ENCODE measurements around the gene CNTRL. TPM values are rescaled to one million over a fixed set of nuclear protein-coding genes. Genes with fewer than 3 reads are reported as not detected.
"Not testable (repeated sequence)": the region's sequence is repeated elsewhere in the genome, so short reads cannot be mapped to it uniquely, and the experiment has no call there.

CNTRL gene
- total RNA-seq, 1 experiment from 2014 or later, result 11.6 TPM

DNA sequence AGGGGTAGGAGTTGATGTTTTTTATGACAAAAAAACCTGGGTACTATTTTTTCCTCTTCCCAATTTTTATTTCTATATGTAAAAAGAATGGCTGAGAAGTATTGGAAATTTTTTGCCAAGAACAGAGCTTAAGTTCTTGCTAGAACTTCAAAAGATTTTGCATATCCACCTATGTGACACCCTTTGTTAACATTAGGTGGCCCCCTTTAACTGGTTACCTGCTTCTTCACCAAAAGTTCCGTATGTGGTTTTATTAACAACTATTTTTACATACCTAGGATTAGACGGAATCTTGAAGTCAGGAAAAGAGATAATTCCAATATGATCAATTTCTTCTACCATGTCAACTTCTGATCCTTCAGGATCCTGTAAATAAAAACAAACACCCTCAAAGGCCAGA is 40.2 kb upstream of the CNTRL start:
- Histone ChIP-seq H3K79me2 (ENCODE audit: insufficient read depth, low read length) (no peaks in the 10 kb centered on the region), H3K56ac (ENCODE audit: insufficient read length, low read depth, low read length) (no peak overlapping the region), H4K91ac (ENCODE audit: insufficient read length, low read depth, low read length) (no peak overlapping the region), H2BK120ac (ENCODE audit: low read depth, low read length, poor library complexity, severe bottlenecking) (no peak overlapping the region), H3K23ac (ENCODE audit: insufficient read length, low read depth, low read length) (no peak overlapping the region), H3K18ac (ENCODE audit: insufficient read length, low read depth, low read length) (no peak overlapping the region), H3K9me3 (ENCODE audit: control insufficient read depth, low read depth, low read length) (no peaks in the 10 kb centered on the region), H3K9ac (ENCODE audit: extremely low read depth, insufficient read length, low read length) (no peak overlapping the region), H2BK5ac (ENCODE audit: insufficient read length, low read length) (no peak overlapping the region), H4K20me1 (ENCODE audit: control insufficient read depth, insufficient read depth, insufficient read length) (no peaks in the 10 kb centered on the region), H3K23me2 (ENCODE audit: insufficient read length, low read depth, low read length, poor library complexity, severe bottlenecking) (no peaks in the 10 kb centered on the region), H2AFZ (ENCODE audit: low read length) (no peak overlapping the region), H3K4me1 (ENCODE audit: insufficient read depth, low read length) (no peaks in the 10 kb centered on the region), H3K27me3 (ENCODE audit: insufficient read depth, low read length) (no peaks in the 10 kb centered on the region), H3K4ac (ENCODE audit: low read depth, low read length) (no peak overlapping the region), H3K14ac (ENCODE audit: insufficient read depth, low read length) (no peak overlapping the region), H4K5ac (ENCODE audit: insufficient read length, low read depth, low read length) (no peak overlapping the region), H2BK20ac (ENCODE audit: low read depth, low read length, poor library complexity, severe bottlenecking) (no peak overlapping the region), H3K79me1 (ENCODE audit: insufficient read depth, low read depth, low read length, poor library complexity, severe bottlenecking) (no peaks in the 10 kb centered on the region), H2BK15ac (ENCODE audit: low read depth, low read length) (no peak overlapping the region), H2BK12ac (ENCODE audit: insufficient read length, low read depth, low read length) (no peak overlapping the region), H4K8ac (replicated peaks; ENCODE audit: insufficient read length, low read depth, low read length) (no peak overlapping the region), H3K4me2 (ENCODE audit: insufficient read depth, insufficient read length, low read length) (no peak overlapping the region), H3K27ac (ENCODE audit: insufficient read length, low read depth, low read length) (no peak overlapping the region), H2AK5ac (ENCODE audit: insufficient read length, low read length) (no peak overlapping the region), H3T11ph (ENCODE audit: low read length) (no peak overlapping the region)
- no peak for DNase-seq
- Mint-ChIP-seq H3K27me3 (ENCODE audit: low read depth) (peaks cover 9% of the 10 kb centered on the region), H3K36me3 (ENCODE audit: insufficient read depth in 1 of 3, low read depth in 3 of 3) (no peaks in the 10 kb centered on the region), H3K4me1 (no peaks in the 10 kb centered on the region), H3K27ac (no peak overlapping the region), H3K4me3 (no peak overlapping the region), H3K9me3 (no peaks in the 10 kb centered on the region)
- TF ChIP-seq, protein P1, sequence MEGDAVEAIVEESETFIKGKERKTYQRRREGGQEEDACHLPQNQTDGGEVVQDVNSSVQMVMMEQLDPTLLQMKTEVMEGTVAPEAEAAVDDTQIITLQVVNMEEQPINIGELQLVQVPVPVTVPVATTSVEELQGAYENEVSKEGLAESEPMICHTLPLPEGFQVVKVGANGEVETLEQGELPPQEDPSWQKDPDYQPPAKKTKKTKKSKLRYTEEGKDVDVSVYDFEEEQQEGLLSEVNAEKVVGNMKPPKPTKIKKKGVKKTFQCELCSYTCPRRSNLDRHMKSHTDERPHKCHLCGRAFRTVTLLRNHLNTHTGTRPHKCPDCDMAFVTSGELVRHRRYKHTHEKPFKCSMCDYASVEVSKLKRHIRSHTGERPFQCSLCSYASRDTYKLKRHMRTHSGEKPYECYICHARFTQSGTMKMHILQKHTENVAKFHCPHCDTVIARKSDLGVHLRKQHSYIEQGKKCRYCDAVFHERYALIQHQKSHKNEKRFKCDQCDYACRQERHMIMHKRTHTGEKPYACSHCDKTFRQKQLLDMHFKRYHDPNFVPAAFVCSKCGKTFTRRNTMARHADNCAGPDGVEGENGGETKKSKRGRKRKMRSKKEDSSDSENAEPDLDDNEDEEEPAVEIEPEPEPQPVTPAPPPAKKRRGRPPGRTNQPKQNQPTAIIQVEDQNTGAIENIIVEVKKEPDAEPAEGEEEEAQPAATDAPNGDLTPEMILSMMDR (conservative IDR thresholded peaks at IDR 0.05), result no peak; the same call in 2 of the 3 replicates
- no CpG with 5 or more reads among the region's 2 CpGs for WGBS (ENCODE audit: extremely low coverage, insufficient read length, low lambda C conversion rate)

DNA sequence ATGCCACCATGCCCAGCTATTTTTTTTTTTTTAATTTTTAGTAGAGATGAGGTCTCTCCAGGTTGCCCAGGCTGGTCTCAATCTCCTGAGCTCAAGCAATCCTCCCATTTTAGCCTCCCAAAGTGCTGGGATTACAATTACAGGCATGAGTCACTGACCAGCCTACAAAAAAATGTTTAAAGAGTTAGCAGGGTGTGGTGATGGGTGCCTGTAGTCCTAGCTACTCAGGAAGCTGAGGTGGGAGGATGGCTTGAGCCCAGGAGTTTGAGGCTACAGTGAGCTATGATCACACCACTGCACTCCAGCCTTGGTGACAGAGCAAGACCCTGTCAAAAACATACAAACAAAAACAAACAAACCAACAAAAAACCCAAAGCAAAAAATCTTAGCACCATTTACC is 39.0 kb upstream of the CNTRL start:
- H4K5ac ChIP-seq (ENCODE audit: insufficient read length, low read depth, low read length); H3K14ac ChIP-seq (ENCODE audit: insufficient read depth, low read length); H3K4ac ChIP-seq (ENCODE audit: low read depth, low read length); H2BK12ac ChIP-seq (ENCODE audit: insufficient read length, low read depth, low read length); H2BK15ac ChIP-seq (ENCODE audit: low read depth, low read length); H2AFZ ChIP-seq (ENCODE audit: low read length); H3K27ac Mint-ChIP-seq; H3K79me1 ChIP-seq (ENCODE audit: insufficient read depth, low read depth, low read length, poor library complexity, severe bottlenecking); H3K18ac ChIP-seq (ENCODE audit: insufficient read length, low read depth, low read length); H3K79me2 ChIP-seq (ENCODE audit: insufficient read depth, low read length); H3K23me2 ChIP-seq (ENCODE audit: insufficient read length, low read depth, low read length, poor library complexity, severe bottlenecking); H4K91ac ChIP-seq (ENCODE audit: insufficient read length, low read depth, low read length); H3K4me2 ChIP-seq (ENCODE audit: insufficient read depth, insufficient read length, low read length); DNase-seq; H3K9me3 ChIP-seq (ENCODE audit: control insufficient read depth, low read depth, low read length); H3K9me3 Mint-ChIP-seq; H3T11ph ChIP-seq (ENCODE audit: low read length); H3K27me3 ChIP-seq (ENCODE audit: insufficient read depth, low read length); H3K23ac ChIP-seq (ENCODE audit: insufficient read length, low read depth, low read length); H4K20me1 ChIP-seq (ENCODE audit: control insufficient read depth, insufficient read depth, insufficient read length); H2BK20ac ChIP-seq (ENCODE audit: low read depth, low read length, poor library complexity, severe bottlenecking); H4K8ac ChIP-seq (replicated peaks; ENCODE audit: insufficient read length, low read depth, low read length); H2BK5ac ChIP-seq (ENCODE audit: insufficient read length, low read length); H2BK120ac ChIP-seq (ENCODE audit: low read depth, low read length, poor library complexity, severe bottlenecking); H3K27me3 Mint-ChIP-seq (ENCODE audit: low read depth); H3K4me1 Mint-ChIP-seq; H3K36me3 Mint-ChIP-seq (ENCODE audit: insufficient read depth in 1 of 3, low read depth in 3 of 3); H2AK5ac ChIP-seq (ENCODE audit: insufficient read length, low read length); H3K56ac ChIP-seq (ENCODE audit: insufficient read length, low read depth, low read length); H3K27ac ChIP-seq (ENCODE audit: insufficient read length, low read depth, low read length); H3K4me1 ChIP-seq (ENCODE audit: insufficient read depth, low read length); H3K9ac ChIP-seq (ENCODE audit: extremely low read depth, insufficient read length, low read length); H3K4me3 Mint-ChIP-seq: not testable (repeated sequence)
